GDM1 (cell line): ENCODE data around the gene RHAG.

Experiments used
- DNase-seq: peaks from one replicate; lab custom pipeline; 2025; lab: John Stamatoyannopoulos, UW

RHAG gene

GRCh38 chr6:49564552-49564951 is 72.1 kb downstream of the RHAG start:
- no peak for DNase-seq

- no peak for DNase-seq
Observed at GRCh38 chr6:49563006-49563886, 73.4 kb downstream of the RHAG start.

- DNase-seq, result no peak
Observed at GRCh38 chr6:49558238-49558637, 78.4 kb downstream of the RHAG start.

DNA sequence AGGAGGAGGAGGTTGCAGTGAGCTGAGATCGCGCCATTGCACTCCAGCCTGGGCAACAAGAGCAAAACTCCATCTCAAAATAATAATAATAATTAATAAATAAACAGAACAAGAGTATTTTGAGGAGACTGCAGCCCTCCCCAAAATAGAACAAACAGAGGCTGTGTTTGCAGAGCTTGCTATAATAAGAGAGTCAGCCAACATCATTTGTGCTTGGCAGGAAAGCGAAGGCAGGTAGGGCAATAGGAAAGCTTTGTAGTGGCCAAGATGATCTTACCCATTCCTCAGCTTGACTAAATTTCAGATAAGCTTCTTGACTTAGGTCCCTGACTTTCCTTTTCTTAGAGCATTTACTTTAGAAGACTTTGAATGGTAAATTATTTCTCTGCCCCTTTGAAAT is 79.5 kb downstream of the RHAG start:
- DNase-seq, result no peak

DNA sequence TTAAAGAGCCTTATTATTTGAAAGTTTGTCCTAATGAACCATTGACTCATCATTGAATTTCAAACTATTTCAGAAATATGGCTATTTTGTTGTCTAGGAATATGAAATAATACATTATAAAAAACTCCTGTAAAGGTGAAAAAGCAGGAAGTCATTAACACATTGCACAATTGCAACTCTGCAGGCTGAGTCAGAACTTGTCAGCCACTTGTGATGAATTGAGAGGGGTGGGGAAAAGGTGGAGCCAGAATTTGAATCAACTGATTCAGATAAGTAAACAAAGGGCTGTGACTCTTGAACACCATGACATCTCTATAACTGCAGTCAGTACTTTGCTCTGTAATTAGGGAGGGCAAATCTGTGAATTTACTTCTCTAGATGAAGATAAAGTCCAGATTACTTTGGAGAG is 80.2 kb downstream of the RHAG start:
- no peak for DNase-seq

GRCh38 chr6:49555951-49556350 is 80.7 kb downstream of the RHAG start:
- DNase-seq, result no peak
